SU-DHL-6 (cell line): Measurements from ENCODE around the gene PDLIM4.

Experiments
- H2AFZ ChIP-seq: fragments of 200-600 bp; sonication (generic); 2 replicates; pipeline ENCODE4 v1.6.1; 2014; ENCODE audit warnings: low read depth, mild to moderate bottlenecking, moderate library complexity, mixed read lengths, antibody characterized with exemption, low read length; ENCODE audit not compliant: severe bottlenecking
- H3F3A ChIP-seq: fragments of 200-600 bp; shearing (Covaris generic); 2 replicates; pipeline ENCODE4 v1.6.0; 2016; ENCODE audit warnings: antibody characterized with exemption, mild to moderate bottlenecking; ENCODE audit not compliant: insufficient read depth
- H3K27ac ChIP-seq: fragments of 200-600 bp; sonication (generic); 2 replicates; pipeline ENCODE4 v1.5.1; 2016; ENCODE audit warnings: low read depth, mild to moderate bottlenecking, low read length, moderate library complexity, mixed read lengths
- H3K27me3 ChIP-seq: fragments of 200-600 bp; sonication (generic), shearing (Covaris generic); 2 replicates; pipeline ENCODE4 v1.6.0; 2014; ENCODE audit warnings: mild to moderate bottlenecking, low read length
- H3K36me3 ChIP-seq: fragments of 200-600 bp; sonication (generic); 2 replicates; pipeline ENCODE4 v1.6.1; 2014; ENCODE audit warnings: mild to moderate bottlenecking, low read length, mixed read lengths
- H3K4me2 ChIP-seq: fragments of 300-600, 200-600 bp; shearing (Covaris generic), sonication (generic); 2 replicates; pipeline ENCODE4 v1.6.0; 2014; ENCODE audit warnings: low read length, low read depth, mild to moderate bottlenecking; ENCODE audit not compliant: poor library complexity, severe bottlenecking
- H3K4me3 ChIP-seq: fragments of 200-600 bp; sonication (generic); 2 replicates; pipeline ENCODE4 v1.5.1; 2014; ENCODE audit warnings: antibody characterized with exemption, low read length, mild to moderate bottlenecking, mixed read lengths; ENCODE audit not compliant: insufficient read depth, poor library complexity, severe bottlenecking
- H3K79me2 ChIP-seq: fragments of 200-600 bp; sonication (generic); 2 replicates; pipeline ENCODE4 v1.6.1; 2014; ENCODE audit warnings: mild to moderate bottlenecking, low read length, moderate library complexity; ENCODE audit not compliant: insufficient read depth
- H3K9ac ChIP-seq: fragments of 200-600 bp; sonication (generic); 2 replicates; pipeline ENCODE4 v1.7.0; 2014; ENCODE audit warnings: mild to moderate bottlenecking, low read length
- H3K9me2 ChIP-seq: fragments of 200-600 bp; sonication (generic); replicated peaks from 2 replicates; pipeline ENCODE4 v1.6.1; 2014; ENCODE audit warnings: low read length; ENCODE audit not compliant: insufficient read depth
- H3K9me3 ChIP-seq: fragments of 200-600 bp; sonication (generic); 2 replicates; pipeline ENCODE4 v1.6.1; 2014; ENCODE audit warnings: low read length, mixed read lengths; ENCODE audit not compliant: insufficient read depth
- H4K20me1 ChIP-seq: fragments of 200-600 bp; sonication (generic); 2 replicates; pipeline ENCODE4 v1.6.1; 2014; ENCODE audit warnings: low read depth, mild to moderate bottlenecking, antibody characterized with exemption, low read length, moderate library complexity, mixed read lengths
- EZH2phosphoT487 ChIP-seq: fragments of 200-600 bp; sonication (generic), shearing (Covaris generic); conservative IDR thresholded peaks from 2 replicates; pipeline ENCODE4 v1.6.1; 2018; ENCODE audit warnings: mild to moderate bottlenecking, antibody characterized with exemption, low read length, moderate library complexity, mixed read lengths
- TF ChIP-seq, protein P1 (sequence below): fragments of 200-600 bp; sonication (generic); IDR thresholded peaks from one replicate; pipeline ENCODE4 v1.5.1; 2017; ENCODE audit warnings: antibody characterized with exemption, mild to moderate bottlenecking, low read length, moderate library complexity; ENCODE audit not compliant: insufficient read depth, poor library complexity, severe bottlenecking

Gene PDLIM4

GRCh38 chr5:132277256-132277655 is 19.8 kb downstream of the PDLIM4 start:
- Histone ChIP-seq H2AFZ (no peak overlapping the region), H3K79me2 (no peaks in the 10 kb centered on the region), H3K27me3 (no peaks in the 10 kb centered on the region), H3K9me3 (no peaks in the 10 kb centered on the region), H3K4me3 (no peak overlapping the region), H4K20me1 (no peaks in the 10 kb centered on the region), H3K4me2 (no peak overlapping the region), H3K9ac (no peak overlapping the region), H3K27ac (no peak overlapping the region), H3K9me2 (no peaks in the 10 kb centered on the region), H3F3A (no peaks in the 10 kb centered on the region), H3K36me3 (no peaks in the 10 kb centered on the region)
- TF ChIP-seq, protein P1, sequence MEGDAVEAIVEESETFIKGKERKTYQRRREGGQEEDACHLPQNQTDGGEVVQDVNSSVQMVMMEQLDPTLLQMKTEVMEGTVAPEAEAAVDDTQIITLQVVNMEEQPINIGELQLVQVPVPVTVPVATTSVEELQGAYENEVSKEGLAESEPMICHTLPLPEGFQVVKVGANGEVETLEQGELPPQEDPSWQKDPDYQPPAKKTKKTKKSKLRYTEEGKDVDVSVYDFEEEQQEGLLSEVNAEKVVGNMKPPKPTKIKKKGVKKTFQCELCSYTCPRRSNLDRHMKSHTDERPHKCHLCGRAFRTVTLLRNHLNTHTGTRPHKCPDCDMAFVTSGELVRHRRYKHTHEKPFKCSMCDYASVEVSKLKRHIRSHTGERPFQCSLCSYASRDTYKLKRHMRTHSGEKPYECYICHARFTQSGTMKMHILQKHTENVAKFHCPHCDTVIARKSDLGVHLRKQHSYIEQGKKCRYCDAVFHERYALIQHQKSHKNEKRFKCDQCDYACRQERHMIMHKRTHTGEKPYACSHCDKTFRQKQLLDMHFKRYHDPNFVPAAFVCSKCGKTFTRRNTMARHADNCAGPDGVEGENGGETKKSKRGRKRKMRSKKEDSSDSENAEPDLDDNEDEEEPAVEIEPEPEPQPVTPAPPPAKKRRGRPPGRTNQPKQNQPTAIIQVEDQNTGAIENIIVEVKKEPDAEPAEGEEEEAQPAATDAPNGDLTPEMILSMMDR = no peak
- no peak for TF ChIP-seq EZH2phosphoT487

GRCh38 chr5:132277971-132278853 is 20.7 kb downstream of the PDLIM4 start:
- H2AFZ ChIP-seq = no peak overlapping the region
- H3K4me2 ChIP-seq = no peak overlapping the region

DNA sequence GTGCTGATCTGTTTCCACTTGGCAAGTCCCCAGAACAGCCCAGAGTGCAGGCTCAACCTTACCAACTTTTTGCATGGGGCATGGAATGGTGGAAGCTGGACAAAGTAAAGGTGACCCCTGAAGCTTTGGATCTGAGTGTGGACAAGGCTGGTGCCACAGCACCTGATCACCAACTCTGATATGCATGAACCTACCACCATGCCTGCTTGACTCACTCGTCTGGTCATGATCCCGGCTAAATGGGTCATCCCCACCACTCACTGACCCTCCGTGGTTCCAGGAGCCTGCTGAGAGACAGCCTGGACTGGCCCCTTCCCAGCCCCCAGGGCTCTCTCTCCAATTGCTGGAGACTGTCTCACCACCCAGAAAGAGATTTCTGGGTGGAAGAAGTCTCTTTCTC is 22.3 kb downstream of the PDLIM4 start:
- no peaks in the 10 kb centered on the region for H3K36me3 ChIP-seq
- no peak overlapping the region for H3K4me3 ChIP-seq
- no peaks in the 10 kb centered on the region for H3K9me3 ChIP-seq
- H2AFZ ChIP-seq = no peak overlapping the region
- H3K9me2 ChIP-seq = no peaks in the 10 kb centered on the region
- H4K20me1 ChIP-seq = no peaks in the 10 kb centered on the region
- no peak overlapping the region for H3K4me2 ChIP-seq
- H3K79me2 ChIP-seq = no peaks in the 10 kb centered on the region
- no peak overlapping the region for H3K9ac ChIP-seq
- no peaks in the 10 kb centered on the region for H3F3A ChIP-seq
- H3K27me3 ChIP-seq = no peaks in the 10 kb centered on the region
- TF ChIP-seq, protein P1 = no peak
- TF ChIP-seq EZH2phosphoT487 = no peak
- no peak overlapping the region for H3K27ac ChIP-seq

More at GRCh38 chr5:132277971-132278853, 20.7 kb downstream of the PDLIM4 start:
- Histone ChIP-seq H4K20me1 (no peaks in the 10 kb centered on the region), H3K9me2 (no peaks in the 10 kb centered on the region), H3F3A (no peaks in the 10 kb centered on the region), H3K9ac (no peak overlapping the region), H3K27me3 (no peaks in the 10 kb centered on the region), H3K9me3 (no peaks in the 10 kb centered on the region), H3K79me2 (no peaks in the 10 kb centered on the region), H3K36me3 (no peaks in the 10 kb centered on the region), H3K4me3 (no peak overlapping the region), H3K27ac (no peak overlapping the region)
- TF ChIP-seq, protein P1 = no peak
- no peak for TF ChIP-seq EZH2phosphoT487
